GM19035 (cell line): ENCODE data around the gene ASZ1.

Source experiments
- ATAC-seq: cut with Tn5 transposase; IDR thresholded peaks from one replicate; pipeline ENCODE4 v1.9.1; 2021; ENCODE audit not compliant: unreplicated experiment

Gene ASZ1

DNA sequence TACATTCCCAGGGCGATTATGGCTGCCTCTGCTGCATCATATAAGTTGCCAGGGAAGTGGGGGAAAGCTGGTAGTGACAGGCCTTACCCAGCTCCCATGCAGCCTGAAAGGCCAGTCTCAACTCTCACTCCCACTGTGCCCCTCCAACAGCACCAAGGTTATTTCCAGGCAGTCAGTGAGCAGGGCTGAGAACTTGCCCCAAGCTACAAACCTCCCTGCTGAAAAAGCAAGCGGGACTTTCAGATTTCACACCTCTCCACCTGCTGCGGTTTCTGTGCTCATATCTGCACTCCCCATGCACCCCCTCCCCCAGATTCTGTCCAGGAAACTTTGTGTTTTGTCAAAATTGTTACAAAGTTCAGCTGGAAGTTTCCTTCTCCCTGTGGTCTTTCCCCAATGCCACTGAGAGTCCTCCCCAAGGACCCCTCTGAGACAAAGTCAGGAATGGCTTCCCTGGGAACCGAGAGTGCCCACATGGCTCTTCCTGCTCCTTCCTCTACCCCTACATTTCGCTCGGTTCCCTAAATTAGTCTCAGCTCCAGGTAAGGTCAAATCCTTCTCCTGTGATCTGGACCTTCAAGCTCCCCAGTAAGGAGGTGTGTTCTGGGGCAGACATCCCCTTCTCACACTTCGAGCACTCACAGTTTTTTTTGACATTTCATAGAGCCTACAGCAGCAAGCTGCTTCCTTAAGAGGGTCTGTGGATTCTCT is 79.2 kb downstream of the ASZ1 start:
- peak; percentile 94 for ATAC-seq

DNA sequence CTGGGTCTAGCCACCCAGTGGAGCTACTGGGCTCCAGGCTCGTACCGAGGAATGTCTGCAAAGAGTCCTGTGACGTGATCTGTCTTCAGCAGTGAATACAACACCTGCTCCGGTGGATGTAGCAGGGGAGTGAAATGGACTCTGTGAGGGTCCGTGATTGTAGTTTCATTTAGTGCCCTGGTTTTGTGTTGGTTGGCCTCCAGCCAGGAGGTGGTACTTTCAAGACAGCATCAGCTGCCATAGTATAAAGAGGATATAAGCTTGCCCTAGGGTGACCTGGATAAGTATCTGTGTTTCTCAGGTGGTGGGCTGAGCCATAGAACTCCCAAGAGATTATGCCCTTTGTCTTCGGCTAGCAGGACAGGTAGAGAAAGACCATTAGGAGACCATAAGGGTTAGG is 79.8 kb downstream of the ASZ1 start:
- ATAC-seq, result peak; percentile 24

DNA sequence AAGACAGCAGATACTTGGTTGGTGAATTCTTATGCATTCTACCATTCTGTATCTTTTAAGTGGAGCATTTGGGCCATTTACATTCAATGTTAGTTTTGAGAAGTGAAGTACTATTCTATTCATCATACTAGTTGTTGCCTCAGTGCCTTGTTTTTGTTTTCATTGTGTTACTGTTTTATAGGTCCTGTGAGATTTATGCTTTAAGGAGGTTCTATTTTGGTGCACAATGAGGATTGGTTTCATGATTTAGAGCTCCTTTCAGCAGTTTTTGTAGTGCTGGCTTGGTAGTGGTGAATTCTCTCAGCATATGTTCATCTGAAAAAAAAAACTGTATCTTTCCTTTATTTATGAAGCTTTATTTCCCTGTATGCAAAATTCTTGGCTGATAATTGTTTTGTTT is 81.1 kb downstream of the ASZ1 start:
- no peak for ATAC-seq

DNA sequence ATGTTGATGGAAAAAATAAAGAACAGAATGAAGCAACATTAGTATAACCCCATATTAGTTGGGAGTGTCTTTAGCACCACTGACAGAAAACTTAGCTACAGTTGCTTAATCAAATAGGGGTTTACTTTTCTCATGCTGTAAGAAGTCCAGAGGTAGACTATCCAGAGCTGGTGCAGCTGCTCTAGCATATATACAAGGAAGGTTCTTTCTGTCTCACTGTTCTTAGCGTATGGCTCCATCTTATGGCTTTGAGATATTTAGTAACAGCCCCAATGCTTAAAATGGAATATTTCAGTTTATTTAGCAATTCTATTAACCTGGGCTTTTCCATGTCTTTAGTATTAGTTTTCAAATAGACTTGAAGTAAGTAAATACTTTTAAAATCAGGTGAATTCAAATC is 89.3 kb downstream of the ASZ1 start:
- ATAC-seq, result no peak

DNA sequence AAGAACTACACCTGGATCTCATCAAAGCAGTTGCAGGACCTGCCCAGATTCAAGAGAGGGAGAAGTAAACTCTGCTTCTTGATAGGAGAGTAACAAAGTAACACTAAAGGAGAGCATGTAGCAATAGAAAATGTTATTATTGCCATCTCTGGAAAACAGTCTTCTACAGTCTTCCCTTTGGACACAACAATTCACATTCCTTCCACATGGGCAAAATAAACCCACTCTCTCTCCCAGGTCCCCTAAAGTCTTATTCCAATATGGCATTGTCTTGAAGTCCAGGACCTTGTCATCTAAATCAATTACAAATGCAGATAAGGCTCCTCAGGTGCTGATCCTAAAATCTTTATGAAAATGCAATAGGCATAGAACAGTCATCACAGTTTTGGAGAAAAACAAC is 94.1 kb downstream of the ASZ1 start:
- no peak for ATAC-seq

DNA sequence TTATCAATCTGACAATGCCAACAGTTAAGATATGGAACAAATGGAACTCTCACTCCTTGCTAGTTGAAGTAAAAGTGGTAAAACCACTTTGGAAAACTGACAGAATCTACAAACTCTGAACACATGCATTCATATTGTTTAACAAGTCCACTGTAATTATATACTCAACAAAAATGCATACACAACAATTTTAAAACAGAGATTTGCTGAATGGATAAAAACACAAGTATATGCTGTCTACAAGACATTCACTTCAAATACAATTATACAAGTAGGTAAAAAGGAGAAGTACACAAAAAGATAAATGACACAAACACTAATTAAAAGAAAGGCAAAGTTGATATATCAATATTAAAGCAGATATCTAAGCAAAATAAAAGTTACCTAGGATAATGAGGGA is 95.3 kb downstream of the ASZ1 start:
- ATAC-seq, result no peak

DNA sequence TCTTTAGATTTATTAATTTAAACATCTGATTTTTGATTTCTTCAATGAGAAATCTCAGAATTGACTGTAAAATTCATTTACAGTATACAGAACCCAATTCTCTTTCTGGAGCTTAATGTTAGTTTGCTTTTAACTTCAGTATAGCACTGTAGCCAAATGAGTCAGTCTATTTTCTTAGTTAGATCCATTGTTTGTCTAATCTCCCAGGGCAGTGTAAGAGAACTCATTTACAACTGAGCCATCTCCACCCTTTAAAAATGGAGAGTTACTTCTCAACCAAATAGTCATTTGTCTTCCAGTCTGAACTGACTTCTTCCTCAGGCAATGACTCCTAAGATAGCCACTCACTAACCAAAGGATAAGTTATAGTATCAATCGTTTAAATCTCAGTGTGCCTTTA is 101.5 kb downstream of the ASZ1 start:
- no peak for ATAC-seq

DNA sequence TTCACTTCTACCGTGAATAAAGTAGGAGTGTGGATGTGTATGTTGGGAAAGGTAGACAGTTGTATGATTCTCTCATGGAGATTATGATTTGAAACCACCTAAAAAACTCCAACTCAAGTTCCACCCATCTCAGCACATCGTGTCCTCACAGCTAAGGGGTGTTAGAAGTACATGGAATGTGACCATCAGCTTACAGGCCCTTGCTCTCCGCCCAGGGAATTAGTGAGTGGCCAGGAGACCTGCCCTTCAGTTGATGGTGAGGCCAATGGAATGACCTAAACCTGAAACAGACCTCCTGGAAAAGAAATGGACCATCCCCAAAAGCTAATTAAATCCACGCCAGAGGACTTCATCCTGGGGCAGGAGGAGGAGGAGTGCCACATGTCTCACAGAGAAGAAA is 102.3 kb downstream of the ASZ1 start:
- ATAC-seq, result no peak

DNA sequence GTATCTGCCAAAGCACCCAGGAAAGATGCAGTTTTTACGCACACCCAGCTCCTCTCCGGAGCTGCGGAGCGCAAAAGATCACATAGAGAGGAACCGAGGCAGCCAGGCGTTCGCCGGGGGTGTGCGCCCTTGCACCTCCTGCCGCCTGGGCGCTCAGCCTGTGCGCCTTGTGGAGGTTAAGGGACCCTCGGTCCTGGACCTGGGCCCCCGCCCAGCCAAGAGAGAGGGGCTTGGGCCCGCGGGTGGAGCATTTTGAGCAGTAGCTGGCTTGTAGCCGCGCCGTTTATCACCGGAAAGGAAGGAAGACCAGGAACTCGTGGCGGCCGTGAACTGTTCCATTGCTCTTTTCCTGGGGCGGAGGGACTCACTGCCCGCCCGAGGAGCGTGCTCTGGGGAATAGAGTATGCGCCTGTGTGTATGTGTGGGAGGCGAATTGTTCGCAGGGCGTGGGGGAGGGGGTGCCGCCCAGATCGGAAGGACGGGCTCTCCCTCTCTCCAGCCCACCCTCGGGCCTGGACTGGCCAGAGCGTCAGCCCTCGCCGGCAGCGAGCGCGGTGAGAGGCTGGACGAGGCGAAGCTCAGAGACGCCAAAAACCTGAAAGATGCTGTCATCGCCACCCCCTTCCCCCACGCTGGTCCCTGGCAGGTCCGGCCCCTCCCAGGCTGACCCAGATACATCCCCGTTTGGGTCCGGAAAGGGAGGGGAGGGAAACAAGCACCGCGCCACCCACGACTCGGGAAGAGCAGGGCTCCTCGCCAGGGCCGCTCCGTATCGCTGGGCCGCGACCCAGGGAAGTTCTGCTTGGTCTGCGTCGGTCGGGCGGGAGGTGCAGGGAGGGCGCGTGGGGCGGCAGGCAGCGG is 103.2 kb downstream of the ASZ1 start:
- peak; percentile 39 for ATAC-seq

DNA sequence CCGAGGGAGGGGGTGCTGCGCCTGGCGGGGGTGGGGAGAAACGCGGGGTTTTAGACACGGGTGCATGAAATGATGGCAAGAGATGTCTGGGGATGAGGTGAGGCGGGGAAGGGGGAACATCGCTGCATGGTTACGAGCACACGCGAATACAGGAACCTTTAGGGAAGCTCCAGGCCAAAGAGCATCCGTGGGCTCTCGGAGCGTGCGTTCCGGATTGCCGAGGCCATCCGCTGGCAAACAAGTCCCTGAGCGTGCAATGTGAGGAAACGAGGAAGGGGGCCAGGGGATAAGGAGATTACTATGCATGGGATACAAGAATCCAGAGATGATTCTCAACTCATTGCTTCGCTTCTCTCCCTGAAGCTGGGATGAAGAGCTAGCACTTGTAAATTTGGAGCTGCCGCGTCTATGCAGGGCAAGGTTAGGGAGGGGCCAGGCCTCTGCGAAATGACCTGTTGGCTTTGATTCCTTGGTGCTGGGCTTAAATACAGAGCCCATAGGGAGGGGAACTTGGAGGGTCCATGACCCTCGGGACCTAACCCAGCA is 103.9 kb downstream of the ASZ1 start:
- peak; percentile 24 for ATAC-seq

DNA sequence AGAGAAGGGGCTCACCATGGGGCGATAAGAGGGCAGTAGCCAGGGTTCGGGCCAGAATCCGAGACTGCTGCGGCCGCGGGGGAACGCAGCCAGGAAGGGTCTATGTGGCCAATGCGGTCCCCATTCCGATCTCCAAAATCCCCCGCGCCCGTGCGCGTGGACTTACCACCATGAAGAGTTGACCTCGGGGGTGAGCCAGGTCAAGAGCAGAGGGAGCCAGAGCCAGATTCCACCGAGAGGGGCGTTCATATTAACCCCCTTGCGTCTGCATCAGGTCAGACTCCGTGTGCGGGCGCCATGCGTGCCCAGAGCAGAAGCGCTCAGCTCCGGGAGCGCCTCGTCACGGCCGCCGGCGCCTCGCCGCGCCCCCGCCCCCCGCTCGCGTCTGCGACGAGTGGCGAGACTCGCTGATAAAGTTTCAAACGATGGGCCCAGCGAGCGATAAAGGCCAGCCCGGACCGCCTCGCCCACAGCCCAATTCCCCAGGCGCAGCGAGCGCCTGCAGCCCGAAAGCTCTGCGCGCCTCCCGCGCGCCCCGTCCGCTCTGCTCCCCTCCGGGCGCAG is 104.5 kb downstream of the ASZ1 start, which contains the start of gene WNT2:
Gene WNT2 (minus strand): TSS at position 318 of the 564 bp plus-strand sequence. CDS start 69 bp downstream, at position 249.
- no peak for ATAC-seq

DNA sequence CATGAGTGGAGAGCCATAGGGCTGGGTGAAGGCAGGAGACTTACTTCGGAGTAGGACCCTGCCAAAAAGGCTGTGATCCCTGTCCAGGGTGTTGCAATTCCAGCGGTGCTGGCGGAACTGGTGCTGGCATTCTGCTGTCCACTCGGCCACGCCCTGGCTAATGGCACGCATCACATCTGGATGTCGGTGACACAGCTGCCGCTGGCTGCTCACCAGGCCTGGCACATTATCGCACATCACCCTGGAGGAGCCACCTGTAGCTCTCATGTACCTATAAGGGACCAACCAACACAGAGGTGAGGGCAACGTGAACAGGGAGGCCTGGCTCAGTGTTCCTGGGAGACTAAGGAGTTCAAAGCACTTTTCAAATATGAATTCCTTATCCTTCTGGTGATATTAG is 106.8 kb downstream of the ASZ1 start:
- no peak for ATAC-seq

DNA sequence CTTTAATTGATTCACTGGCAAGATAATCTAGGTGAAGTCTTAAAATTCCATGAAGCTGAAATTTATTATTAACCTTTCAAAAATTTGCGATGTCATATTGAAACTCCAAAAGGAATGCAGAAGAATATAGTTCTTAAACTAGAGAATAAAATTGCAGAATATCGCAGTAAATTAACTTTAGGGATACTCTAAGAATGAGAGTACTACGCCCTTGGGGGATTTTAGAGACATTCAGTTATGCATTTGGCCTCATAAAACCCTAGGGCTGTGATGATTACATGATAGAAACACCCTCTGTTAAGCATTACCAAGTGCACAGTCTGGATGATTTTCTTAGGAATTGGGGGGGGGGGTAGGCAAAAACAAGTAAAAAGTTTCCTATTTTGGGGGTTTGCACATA is 108.1 kb downstream of the ASZ1 start:
- ATAC-seq, result no peak

DNA sequence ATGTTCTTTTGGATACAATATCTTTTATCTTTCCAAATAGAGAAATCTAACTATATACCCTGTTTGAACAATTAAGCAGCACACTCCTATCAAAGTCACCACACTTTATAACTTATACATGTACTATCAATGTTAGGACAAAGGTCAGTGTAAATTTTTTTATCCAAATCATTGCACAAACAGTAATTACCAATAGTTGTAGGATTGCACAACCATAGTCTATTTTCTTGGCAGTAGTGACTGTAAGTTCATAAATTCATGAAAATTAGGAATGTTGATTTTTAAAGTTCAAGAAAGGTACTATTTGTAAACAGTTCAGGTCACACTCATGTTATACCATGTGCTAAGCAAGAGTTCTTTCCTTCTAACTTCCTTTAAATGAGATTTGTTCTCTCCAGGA is 113.7 kb downstream of the ASZ1 start:
- ATAC-seq, result no peak
